T1000 (cell line): ENCODE results near the gene PAM.
"Not testable (repeated sequence)": the region's sequence is repeated elsewhere in the genome, so short reads cannot be mapped to it uniquely, and the experiment has no call there.

ENCODE experiments used
- DNase-seq: peaks from one replicate; lab custom pipeline; 2025; ENCODE audit warnings: mixed read lengths; lab: John Stamatoyannopoulos, UW

The PAM gene

GRCh38 chr5:102999621-103000020 lies 244.5 kb downstream of the PAM start:
- not testable (repeated sequence) for DNase-seq

GRCh38 chr5:103000089-103000488 lies 245.0 kb downstream of the PAM start:
- DNase-seq, result no peak

- DNase-seq, result no peak
Measured at GRCh38 chr5:103003872-103004271, 248.8 kb downstream of the PAM start.

GRCh38 chr5:103005276-103005675 lies 250.2 kb downstream of the PAM start:
- DNase-seq, result no peak

GRCh38 chr5:103006921-103007320 lies 251.8 kb downstream of the PAM start:
- DNase-seq, result no peak

- no peak for DNase-seq
Measured at GRCh38 chr5:103010168-103010567, 255.1 kb downstream of the PAM start.

GRCh38 chr5:103013933-103014552 lies 258.9 kb downstream of the PAM start:
- DNase-seq, result no peak

- DNase-seq, result no peak
Measured at GRCh38 chr5:103014983-103015382, 259.9 kb downstream of the PAM start.

GRCh38 chr5:103016167-103016566 lies 261.1 kb downstream of the PAM start:
- DNase-seq, result no peak

- no peak for DNase-seq
Measured at GRCh38 chr5:103019804-103020203, 264.7 kb downstream of the PAM start.

GRCh38 chr5:103021314-103021713 lies 266.2 kb downstream of the PAM start:
- no peak for DNase-seq

GRCh38 chr5:103027267-103027666 lies 272.2 kb downstream of the PAM start:
- DNase-seq, result no peak

- no peak for DNase-seq
Measured at GRCh38 chr5:103031607-103032006, 276.5 kb downstream of the PAM start.

- no peak for DNase-seq
Measured at GRCh38 chr5:103033696-103034095, 278.6 kb downstream of the PAM start.

- no peak for DNase-seq
Measured at GRCh38 chr5:103034662-103035392, 279.7 kb downstream of the PAM start.

- no peak for DNase-seq
Measured at GRCh38 chr5:103035701-103036100, 280.6 kb downstream of the PAM start.

GRCh38 chr5:103036601-103037000 lies 281.5 kb downstream of the PAM start:
- DNase-seq, result no peak

- no peak for DNase-seq
Measured at GRCh38 chr5:103037673-103038455, 282.8 kb downstream of the PAM start.

- DNase-seq, result no peak
Measured at GRCh38 chr5:103041071-103041676, 286.1 kb downstream of the PAM start.

GRCh38 chr5:103046706-103047105 lies 291.6 kb downstream of the PAM start:
- DNase-seq, result not testable (repeated sequence)

GRCh38 chr5:103057208-103058130 lies 302.4 kb downstream of the PAM start:
- DNase-seq, result no peak
